HUDEP-2 (cell line): ENCODE results near the gene SKI.
"Not testable (repeated sequence)": the region's sequence is repeated elsewhere in the genome, so short reads cannot be mapped to it uniquely, and the experiment has no call there.

Experiments used
- DNase-seq, 76 experiments: peaks; one replicate each; lab custom pipeline; 2025; ENCODE audit not compliant: unreplicated experiment in 76 of 76; lab: John Stamatoyannopoulos, UW

The SKI gene

DNA sequence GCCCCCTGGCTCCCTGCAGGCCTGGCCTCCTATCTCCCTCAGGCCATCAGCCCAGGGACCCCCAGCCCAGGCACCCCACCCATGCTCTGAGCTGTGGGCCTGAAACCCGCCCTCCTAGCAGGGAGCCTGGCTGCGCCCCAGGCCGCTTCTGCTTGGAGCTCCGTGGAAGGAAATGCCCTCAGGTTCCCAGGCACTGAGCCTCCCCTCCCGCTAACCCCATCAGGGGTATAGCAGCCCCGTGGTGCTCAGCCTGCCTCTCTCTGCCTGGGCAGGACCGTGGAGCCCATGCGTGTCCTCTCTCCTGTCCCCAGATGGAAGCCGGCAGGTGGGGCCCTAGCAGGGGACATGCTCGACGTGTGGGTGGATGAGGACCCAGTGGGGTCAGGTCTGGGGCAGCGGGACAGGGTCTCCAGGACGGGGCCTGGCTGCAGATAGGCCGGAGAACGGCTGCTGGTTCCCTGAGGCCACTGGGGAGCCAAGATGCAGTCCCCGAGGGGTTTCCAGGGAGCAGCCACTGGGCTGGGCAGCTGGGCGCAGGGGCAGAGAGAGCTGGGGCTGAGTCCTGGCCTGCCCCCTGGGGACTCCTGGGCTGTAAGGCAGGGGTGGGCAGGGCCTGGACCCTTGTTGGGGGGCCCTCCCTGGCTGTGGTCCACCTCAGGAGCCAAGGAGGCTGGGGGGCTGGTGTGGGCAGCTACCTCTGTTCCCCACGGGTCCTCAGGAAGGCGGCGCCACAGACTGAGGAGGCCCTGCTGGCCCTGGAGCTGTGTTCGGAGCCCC lies 87.7 kb downstream of the SKI start:
- no peak for DNase-seq

DNA sequence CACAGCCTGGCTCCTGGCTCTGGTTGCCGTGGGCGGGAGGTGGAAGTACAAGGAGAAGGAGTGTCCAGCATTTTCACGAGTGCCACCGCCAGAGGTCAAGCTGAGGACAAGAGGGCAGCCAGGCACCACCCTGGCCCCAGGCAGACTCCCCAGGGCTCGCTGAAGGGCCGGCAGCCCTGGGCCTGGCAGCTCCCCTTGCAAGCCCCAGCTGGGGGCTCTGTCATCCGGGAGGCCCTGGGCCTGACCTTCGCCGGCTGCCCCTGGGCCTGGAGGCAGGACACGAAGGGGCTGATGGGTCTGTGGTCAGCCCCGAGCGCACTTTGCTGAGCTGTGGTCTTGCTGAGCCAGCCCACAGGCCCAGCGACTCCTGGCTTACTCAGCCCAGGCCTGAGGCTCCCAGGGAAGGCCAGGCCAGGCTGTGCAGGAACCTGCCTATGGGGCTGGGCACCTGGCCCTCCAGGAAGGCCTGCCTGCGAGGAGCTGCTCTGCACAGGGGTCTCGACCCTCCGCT lies 88.4 kb downstream of the SKI start:
- DNase-seq, result no peak

DNA sequence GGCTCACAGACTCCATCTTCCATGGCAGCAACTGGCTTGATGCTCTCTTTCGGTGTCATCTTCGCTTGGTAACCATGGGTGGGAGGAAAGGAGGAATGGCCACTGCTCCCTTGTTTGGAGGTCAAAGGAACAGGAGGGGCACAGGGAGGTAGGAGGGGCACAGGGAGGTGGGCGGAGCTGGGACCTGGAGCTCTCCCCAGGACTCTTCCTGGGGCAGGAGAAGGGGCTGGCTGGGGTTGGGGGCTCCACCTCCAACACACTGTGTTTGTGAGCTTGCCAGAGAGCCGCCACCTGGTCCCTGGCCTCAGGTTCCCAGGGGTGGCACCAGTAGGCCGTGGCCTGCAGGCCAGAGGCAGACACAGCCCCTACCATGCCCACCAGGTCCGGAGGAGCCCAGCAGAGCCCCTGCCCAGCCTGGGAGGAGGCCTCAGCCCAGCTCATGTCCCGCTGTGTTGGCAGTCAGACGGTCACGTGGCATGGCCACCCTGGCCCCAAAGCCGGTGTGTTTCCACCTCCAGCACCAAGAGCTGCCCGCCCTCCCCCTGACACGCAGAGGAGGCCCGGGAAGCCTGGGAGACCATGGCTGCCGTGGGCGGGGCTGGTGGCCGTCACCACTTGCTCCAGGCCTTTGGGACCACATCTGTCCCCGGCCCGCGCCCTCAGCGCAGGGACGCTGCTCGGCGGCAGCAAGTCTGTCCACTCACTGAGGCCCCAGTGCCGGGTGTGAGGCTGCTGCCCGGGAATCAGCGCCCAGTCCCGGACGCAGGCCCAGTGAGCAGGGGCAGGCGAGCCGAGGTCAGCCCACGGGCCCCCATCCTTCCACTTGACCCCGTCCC lies 89.3 kb downstream of the SKI start:
- no peak for DNase-seq

GRCh38 chr1:2318314-2319278 lies 90.5 kb downstream of the SKI start:
- DNase-seq, result no peak

GRCh38 chr1:2319291-2319690 lies 91.2 kb downstream of the SKI start:
- DNase-seq, result no peak

DNA sequence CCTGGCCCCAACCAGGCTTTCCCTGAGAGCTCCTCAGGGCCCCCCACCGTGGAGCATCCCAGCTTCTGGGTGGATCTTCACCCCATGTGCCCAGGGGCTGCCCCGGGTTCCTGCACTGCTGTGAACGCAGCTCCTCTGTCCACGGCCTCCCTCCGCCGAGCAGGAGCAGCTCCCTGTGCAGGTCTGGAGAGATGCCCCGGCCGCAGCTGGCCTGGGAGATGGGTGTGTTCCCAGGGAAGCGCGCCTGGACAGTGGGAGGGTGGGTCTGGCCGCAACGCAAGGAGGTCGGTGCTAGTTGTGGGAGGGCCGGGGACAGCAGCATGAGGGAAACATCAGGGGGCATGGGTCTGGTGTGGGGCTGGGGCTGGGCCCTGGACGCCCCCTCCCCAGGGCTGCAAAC lies 91.9 kb downstream of the SKI start:
- DNase-seq, result no peak

- DNase-seq, result no peak
Measured at GRCh38 chr1:2320760-2321667, 92.9 kb downstream of the SKI start.

GRCh38 chr1:2322065-2322571 lies 94.0 kb downstream of the SKI start:
- no peak for DNase-seq

- no peak for DNase-seq
Measured at GRCh38 chr1:2322581-2323211, 94.6 kb downstream of the SKI start.

DNA sequence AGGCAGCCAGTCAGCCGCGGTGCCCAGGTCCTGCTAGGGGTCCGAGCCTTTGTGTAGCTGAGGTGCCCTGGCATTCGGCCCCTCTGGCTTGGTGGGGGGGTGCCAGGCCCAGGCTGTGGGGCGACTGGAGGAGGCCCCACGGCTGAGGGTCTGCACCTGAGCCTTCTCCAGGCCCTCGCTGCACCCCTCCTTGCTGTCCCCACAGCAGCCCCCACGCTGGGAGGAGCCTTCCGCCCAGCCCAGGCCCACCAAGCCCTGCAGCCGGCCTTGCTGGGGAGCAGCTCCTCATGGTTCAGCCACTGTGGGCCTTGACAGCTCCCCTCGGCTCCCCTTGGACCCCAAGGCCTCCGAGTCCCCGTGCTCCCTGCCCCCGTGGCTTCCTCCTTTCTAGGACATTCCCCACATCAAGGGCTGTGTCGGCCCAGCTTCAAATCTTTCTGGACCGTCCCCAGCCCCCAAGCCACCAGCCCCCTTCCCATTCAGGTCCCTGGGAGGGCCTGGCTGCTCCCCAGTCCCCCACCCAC lies 95.4 kb downstream of the SKI start:
- DNase-seq, result no peak

- no peak for DNase-seq
Measured at GRCh38 chr1:2324553-2325366, 96.6 kb downstream of the SKI start.

DNA sequence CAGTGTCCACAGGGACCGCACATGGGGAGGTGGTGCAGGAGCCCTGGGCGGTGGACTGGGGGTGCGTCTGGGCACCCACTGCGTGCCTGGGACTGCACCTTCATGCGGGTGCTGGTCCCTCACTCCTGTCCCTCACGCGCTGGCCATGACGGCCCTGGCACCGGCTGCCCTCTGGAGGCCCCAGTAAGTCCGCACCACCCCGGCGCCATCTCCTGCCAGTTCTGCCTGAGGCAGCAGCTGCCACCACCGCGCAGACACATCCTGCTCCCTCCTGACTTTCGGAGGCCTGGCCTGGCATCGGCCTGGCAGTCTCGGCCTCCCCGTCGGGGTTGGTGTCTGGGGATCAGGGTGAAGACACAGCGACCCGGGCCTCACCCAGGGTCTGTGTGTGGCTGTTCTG lies 98.4 kb downstream of the SKI start:
- no peak for DNase-seq

DNA sequence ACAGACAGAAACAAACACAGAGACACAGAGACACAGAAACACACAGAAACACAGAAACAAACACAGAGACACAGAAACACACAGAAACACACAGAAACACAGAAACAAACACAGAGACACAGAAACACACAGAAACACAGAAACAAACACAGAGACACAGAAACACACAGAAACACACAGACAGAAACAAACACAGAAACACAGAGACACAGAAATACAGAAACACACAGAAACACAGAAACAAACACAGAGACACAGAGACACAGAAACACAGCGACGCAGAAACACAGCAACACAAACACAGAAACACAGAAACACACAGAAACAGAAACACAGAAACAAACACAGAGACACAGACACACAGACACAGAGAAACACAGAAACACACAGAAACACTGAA lies 99.0 kb downstream of the SKI start:
- DNase-seq, result not testable (repeated sequence)

DNA sequence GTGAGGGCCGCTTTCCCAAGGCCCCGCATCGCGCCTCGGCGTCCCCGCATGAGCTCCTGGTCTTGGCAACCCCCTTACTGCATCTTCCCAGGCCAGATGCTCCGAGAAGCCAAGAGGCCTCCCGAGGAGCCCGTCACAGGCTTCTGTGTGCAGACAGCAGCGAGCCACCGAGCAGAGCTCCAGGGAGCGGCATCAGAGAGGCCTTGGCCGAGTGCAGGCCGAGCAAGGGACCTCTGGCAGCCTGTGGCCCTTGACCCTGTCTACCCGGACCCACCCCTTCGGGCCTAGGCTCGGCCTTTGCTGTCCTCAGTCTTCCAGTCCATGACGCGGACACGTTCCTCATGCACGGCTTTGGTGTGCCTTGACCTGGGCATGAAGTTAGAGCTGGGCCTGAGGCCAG lies 99.7 kb downstream of the SKI start:
- DNase-seq, result no peak

- no peak for DNase-seq
Measured at GRCh38 chr1:2328676-2329455, 100.7 kb downstream of the SKI start.

GRCh38 chr1:2330035-2330434 lies 101.9 kb downstream of the SKI start:
- DNase-seq, result no peak

DNA sequence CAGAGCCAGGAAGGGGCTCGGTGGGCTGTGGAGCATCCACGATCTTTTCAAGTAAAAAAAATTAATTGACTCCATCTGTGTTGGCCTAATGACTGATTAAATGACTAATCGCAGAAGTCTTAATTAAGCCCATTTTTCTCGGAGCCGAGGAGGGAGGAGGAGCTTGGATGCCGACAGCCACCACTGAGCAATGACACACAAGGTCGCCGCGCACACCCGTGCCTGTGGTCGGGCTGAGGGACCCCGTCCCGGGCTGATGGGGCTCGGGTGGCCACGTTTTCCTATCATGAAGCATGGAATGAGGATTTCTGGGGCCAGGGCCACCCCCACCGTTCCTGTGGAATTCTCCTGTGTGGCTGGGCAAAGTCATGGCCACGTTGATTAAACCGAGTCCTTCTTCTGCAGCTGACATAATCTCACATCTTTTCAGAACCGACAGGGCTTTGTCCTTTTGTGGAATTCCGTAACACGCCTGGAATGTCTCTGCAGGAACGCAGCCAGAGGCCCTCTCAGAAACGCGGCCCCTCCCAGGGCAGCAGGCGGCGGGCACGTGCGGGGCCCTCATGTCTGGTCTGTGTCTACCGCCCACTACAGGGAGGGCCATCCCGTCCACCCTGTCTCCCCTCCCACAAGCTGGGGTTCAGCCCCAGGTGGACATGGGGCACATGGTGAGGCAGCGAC lies 102.5 kb downstream of the SKI start:
- no peak for DNase-seq
